AG04449 (cell line): ENCODE results near the gene MANF.
A peak's percentile ranks its signal among the peaks of the same experiment; 100 is the strongest.
"Not testable (repeated sequence)": the region's sequence is repeated elsewhere in the genome, so short reads cannot be mapped to it uniquely, and the experiment has no call there.

ENCODE experiments used
- CTCF ChIA-PET: fragments of 350-600 bp; formaldehyde crosslinking; extraction: SDS; loops from one replicate; lab custom pipeline; 2021; ENCODE audit warnings: antibody characterized with exemption; lab: Yijun Ruan, JAX
- POLR2A ChIA-PET: fragments of 400-600, 350-600 bp; formaldehyde crosslinking; extraction: SDS; loops from one replicate; lab custom pipeline; 2020; ENCODE audit warnings: antibody characterized with exemption, inconsistent platforms; lab: Yijun Ruan, JAX
- DNase-seq: peaks from one replicate; pipeline ENCODE4 v3.0.0-alpha.2; 2010; ENCODE audit warnings: low read depth, low spot score
- H3K4me3 ChIP-seq: 2 replicates; pipeline ENCODE4 v1.5.1; 2011; ENCODE audit warnings: low read depth, mild to moderate bottlenecking, control low read depth, low read length
- CTCF ChIP-seq: IDR thresholded peaks from one replicate; pipeline ENCODE4 v1.5.1; 2011; ENCODE audit warnings: mild to moderate bottlenecking, moderate library complexity, low read length, control low read depth, inconsistent platforms; ENCODE audit not compliant: insufficient read depth; ENCODE audit errors: missing control alignments

MANF gene

GRCh38 chr3:51385621-51386091 is 565 bp downstream of the MANF start:
- no peak for DNase-seq
- ChIA-PET CTCF (interaction anchor here (0.7 to 4.8 kb wide), 8 partner anchors 12 to 771 kb away, joined by 3 to 38 read pairs (median 4); partner anchors contain the start of gene MAPKAPK3), POLR2A (interaction anchor here (0.7 to 1.8 kb wide), 10 partner anchors 8 to 784 kb away, joined by 3 to 9 read pairs (median 4); partner anchors contain the start of gene CISH)
- H3K4me3 ChIP-seq = peak overlapping the region; percentile 84
- no peak for TF ChIP-seq CTCF

GRCh38 chr3:51386159-51386851 is 1.2 kb downstream of the MANF start:
- peak overlapping the region; percentile 84 for H3K4me3 ChIP-seq
- DNase-seq = no peak
- POLR2A ChIA-PET = interaction anchor here (0.7 to 1.8 kb wide), 5 partner anchors 12 to 766 kb away, joined by 3 to 9 read pairs (median 3); no protein-coding TSS in a partner anchor
- TF ChIP-seq CTCF = no peak
- CTCF ChIA-PET = interaction anchor here (0.7 to 4.8 kb wide), 5 partner anchors 12 to 771 kb away, joined by 3 to 38 read pairs (median 10); partner anchors contain the start of gene MAPKAPK3

- POLR2A ChIA-PET = no interaction called here
- no peak for TF ChIP-seq CTCF
- DNase-seq = no peak
- peak overlapping the region; percentile 84 for H3K4me3 ChIP-seq
- CTCF ChIA-PET = interaction anchor here (0.9 to 4.4 kb wide), 7 partner anchors 9 to 771 kb away, joined by 3 to 95 read pairs (median 6); partner anchors contain the start of gene MAPKAPK3
These were observed 1.8 kb downstream of the MANF start for GRCh38 chr3:51386852-51387229.

- DNase-seq, POLR2A ChIA-PET: not testable (repeated sequence)
- CTCF ChIA-PET = interaction anchor here (0.9 to 4.4 kb wide), 9 partner anchors 10 to 771 kb away, joined by 3 to 95 read pairs (median 6); partner anchors contain the start of gene MAPKAPK3
- peak overlapping the region; percentile 19 for H3K4me3 ChIP-seq
These were observed 2.2 kb downstream of the MANF start for GRCh38 chr3:51387281-51387680.

GRCh38 chr3:51388286-51389029 is 3.4 kb downstream of the MANF start:
- TF ChIP-seq CTCF = peak; percentile 24
- H3K4me3 ChIP-seq = no peak overlapping the region
- no peak for DNase-seq
- POLR2A ChIA-PET = interaction anchor here (0.7 kb wide), 1 partner anchor 607 kb away, joined by 3 read pairs; the partner anchor contains the start of gene RPL29
- CTCF ChIA-PET = interaction anchor here (0.6 to 4.4 kb wide), 36 partner anchors 9 to 821 kb away, joined by 3 to 95 read pairs (median 6); partner anchors contain the start of genes C3orf18, DCAF1 and MAPKAPK3

- CTCF ChIA-PET = interaction anchor here (0.6 to 4.4 kb wide), 45 partner anchors 11 to 822 kb away, joined by 3 to 95 read pairs (median 4); partner anchors contain the start of genes C3orf18, DCAF1 and MAPKAPK3
- POLR2A ChIA-PET = interaction anchor here (0.7 kb wide), 1 partner anchor 606 kb away, joined by 3 read pairs; the partner anchor contains the start of gene RPL29
- DNase-seq = no peak
- peak; percentile 85 for TF ChIP-seq CTCF
- no peak overlapping the region for H3K4me3 ChIP-seq
These were observed 4.5 kb downstream of the MANF start for GRCh38 chr3:51389423-51390183.
